Measurements from ENCODE around the gene RRM1.

RRM1 gene

GRCh38 chr11:4084406-4085125 is 10.0 kb upstream of the RRM1 start:
- FAIRE-seq, result no peak

- FAIRE-seq, result no peak
These were observed 9.0 kb upstream of the RRM1 start for GRCh38 chr11:4085575-4085974.

- no peak for FAIRE-seq
These were observed 7.8 kb upstream of the RRM1 start for GRCh38 chr11:4086575-4087353.

DNA sequence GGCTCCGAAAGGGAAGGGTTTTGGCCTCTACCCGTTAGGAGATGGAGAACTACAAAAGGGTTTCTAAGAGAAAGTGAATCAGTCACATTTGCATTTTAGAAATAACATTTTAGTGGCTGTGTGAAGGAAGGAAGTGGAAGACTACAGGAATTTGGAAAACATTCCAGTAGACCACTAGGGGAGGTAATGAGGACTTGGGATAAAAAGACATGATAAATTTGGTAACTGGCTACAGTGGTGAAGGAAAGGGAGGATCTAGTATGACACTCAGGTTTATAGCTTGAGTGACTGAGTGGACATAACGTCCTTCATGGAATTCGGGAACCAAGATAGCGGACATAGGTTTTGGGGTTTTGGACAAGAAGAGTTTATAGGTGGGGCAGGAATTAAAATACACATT is 7.0 kb upstream of the RRM1 start:
- no peak for FAIRE-seq

DNA sequence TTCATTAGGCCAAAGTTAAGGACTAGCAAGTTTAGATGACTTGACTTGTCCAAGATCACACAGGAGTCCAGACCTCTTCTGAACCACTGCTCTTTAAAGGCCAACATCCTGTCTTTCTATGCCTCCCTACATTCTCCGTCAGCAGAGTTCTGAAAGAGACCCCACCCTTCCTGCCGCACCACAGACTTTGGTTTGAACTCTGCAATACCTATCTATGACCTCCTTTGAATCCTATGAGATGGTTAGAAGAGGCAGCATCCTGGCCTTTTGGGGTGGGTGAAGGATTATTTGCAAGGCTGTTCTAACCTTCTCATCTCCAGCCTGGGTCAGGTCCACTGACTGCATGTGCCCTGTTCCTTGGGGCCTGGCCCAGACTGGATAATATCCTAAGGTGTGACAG is 4.3 kb upstream of the RRM1 start:
- FAIRE-seq, result no peak

- no peak for FAIRE-seq
These were observed 2.6 kb upstream of the RRM1 start for GRCh38 chr11:4092026-4092425.

GRCh38 chr11:4093519-4094347 is 866 bp upstream of the RRM1 start:
- FAIRE-seq, result no peak

DNA sequence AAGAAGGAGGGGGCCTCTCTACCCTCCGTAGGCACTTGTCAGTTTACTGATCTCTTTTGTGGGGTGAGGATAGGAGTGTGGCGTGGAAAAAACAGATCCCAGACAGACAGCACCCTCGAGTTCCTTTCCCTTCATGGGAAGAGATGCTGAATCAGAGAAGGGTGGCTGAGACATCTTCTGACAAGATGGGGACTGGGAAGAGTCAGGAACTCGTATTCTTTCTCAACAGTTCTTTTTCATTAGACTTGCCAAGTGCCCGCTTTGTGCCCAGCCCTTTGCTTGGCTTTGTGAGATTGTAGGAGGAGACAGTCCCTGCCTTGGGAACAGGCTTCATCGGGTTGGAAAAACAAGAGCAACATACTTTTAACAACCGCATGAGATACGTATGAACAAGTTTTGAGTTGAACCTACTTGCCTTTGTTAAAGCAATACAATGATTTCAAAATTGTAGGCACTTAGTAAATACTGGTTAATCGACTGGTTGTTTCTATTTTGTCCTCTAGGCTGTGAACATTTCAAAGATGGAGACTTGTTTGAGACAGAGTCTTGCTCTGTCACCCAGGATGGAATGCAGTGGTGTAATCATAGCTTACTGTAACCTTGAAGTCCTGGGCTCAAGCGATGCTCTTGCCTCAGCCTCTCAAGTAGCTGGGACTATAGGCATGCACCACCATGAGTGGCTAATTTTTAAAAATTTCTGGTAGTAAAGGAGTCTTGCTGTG is 1.1 kb downstream of the RRM1 start:
- FAIRE-seq, result no peak

DNA sequence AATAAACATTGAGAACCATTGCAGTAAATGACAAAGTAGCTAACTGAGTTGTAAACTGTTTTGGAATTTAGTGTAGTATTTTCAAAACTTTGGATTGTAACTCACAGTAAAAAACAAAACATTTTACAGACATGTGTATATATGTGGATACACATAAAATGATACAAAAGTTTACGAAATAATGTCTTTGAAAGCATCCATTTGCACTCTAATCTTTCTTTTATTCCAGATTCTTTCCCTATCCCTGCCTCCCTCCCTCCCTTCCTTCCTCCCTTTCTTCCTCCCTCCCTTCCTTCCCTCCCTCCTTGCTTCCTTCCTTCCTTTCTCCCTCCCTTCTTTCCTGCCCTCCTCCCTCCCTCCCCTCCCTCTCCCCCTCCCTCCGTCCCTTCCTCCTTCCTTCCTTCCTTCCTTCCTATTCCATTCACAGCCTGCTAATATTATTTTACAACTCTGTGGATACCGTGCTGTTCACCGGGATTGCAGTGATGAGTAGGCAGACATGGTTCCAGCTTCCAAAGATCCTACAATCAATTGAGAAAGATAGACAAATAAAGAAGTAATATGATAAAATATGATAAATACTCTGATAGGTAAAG is 3.5 kb downstream of the RRM1 start:
- FAIRE-seq, result no peak

DNA sequence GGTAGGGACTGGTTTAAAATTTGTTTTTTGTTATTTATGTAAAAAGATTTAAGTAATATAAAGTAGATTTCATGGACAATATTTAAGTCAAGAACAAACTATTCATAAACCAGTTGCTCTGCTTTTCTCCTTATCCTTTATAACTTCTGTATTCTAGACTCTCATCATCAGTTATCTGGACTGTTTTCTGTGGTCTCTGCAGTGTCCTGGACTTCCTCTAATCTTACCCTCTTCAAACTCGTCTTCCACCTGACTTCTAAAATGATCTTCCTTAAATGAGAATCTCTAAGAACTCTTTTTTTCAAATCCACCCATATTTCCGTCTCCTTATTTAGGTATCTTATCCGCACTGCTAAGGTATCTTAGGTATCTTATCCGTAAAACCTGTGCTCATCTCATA is 8.1 kb downstream of the RRM1 start:
- no peak for FAIRE-seq

DNA sequence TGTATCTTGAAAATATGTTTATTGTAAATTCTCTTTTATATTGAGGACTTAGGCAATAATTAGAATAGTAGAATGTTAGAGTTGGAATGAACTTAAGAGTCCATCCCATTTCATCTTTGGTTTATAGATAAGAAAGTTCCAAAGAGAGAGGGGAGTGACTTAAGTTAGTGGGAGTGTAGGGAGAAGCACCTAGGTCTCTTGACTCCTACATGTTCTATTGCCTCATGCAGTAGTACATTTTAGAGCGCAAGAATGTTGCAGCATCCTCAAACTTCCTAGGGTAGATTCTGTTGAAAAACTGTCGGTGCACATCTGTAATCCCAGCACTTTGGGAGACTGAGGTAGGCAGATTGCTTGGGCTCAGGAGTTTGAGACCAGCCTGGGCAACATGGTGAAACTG is 8.7 kb downstream of the RRM1 start:
- FAIRE-seq, result no peak

DNA sequence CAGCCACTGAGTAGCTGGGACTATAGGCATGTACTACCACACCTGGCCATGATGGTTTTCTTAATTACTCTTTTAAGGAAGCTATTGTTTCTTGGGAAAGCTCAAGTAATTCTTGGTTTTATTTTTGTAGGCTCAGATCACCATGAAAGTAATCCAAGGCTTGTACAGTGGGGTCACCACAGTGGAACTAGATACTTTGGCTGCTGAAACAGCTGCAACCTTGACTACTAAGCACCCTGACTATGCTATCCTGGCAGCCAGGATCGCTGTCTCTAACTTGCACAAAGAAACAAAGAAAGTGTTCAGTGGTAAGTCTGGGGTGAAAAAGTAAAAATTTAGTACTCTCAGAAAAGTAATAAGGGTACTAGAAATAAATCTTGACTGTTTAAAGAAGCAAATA is 11.3 kb downstream of the RRM1 start:
- FAIRE-seq, result no peak

- FAIRE-seq, result no peak
These were observed 17.2 kb downstream of the RRM1 start for GRCh38 chr11:4111834-4112233.

DNA sequence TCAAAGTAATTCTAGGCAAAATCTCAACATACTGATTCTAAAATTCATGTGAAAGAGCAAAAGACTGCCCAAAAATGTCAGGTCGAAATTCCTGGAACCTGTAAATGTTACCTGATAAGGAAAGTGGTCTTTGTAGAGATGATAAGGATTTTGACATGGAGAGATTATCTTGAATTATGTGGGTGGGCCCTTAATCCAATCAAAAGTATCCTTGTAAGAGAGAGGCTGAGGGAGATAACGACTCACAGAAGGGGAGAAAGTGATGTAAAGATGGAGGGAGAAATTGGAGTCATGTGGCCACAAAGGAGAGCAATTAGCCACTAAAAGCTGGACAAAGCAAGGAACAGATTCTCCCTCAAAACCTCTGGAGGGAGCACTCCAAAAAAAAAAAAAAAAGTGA is 20.5 kb downstream of the RRM1 start:
- no peak for FAIRE-seq

DNA sequence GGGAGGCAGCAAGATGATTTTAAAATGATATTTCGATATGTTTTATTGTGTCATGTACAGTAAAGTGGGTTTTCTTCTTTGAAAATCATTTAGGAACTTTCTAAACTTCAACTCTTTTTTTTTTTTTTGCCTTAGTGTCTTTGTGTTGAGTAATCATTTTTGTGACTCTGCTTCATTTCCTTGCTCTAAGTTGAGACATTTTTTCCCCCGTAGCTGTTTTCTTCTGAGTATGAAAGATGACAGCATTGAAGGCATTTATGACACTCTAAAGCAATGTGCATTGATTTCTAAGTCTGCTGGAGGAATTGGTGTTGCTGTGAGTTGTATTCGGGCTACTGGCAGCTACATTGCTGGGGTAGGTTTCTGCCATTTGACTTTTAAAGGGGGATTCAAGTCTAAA is 23.5 kb downstream of the RRM1 start:
- FAIRE-seq, result no peak

GRCh38 chr11:4123218-4123617 is 28.6 kb downstream of the RRM1 start:
- no peak for FAIRE-seq

- no peak for FAIRE-seq
These were observed 30.5 kb downstream of the RRM1 start for GRCh38 chr11:4125141-4125540.

DNA sequence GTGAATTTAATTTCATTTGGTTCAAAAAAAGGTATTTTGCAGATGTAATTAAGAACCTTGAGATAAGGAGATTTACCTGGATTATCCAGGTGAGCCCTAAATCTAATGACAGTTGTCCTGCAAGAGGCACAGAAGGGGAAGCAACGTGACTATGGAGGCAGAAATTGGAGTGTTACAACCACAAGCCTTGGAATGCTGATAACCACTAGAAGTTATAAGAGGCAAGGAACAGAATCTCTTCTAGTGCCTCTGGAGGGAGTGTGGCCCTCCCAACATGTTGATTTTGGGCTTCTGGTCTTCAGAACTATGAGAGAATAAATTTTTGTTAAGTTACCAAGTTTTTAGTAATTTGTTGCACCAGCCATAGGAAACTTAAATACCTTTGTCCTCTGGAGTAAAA is 32.8 kb downstream of the RRM1 start:
- no peak for FAIRE-seq

GRCh38 chr11:4130219-4130618 is 35.6 kb downstream of the RRM1 start:
- FAIRE-seq, result peak; percentile 9

DNA sequence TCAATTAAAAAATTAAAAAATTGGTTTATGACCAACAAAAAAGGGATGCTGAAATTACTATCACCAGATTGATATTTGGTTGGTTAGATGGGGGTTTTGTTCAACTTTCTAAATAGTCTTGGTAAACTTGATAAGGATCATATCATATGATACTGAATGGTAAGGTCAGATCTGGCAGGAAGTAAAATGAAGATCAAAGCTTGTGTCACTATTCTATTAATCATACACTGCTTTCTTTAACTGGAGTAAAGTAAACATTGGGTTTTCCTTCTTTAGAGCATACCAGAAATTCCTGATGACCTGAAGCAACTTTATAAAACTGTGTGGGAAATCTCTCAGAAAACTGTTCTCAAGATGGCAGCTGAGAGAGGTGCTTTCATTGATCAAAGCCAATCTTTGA is 40.2 kb downstream of the RRM1 start:
- FAIRE-seq, result no peak

GRCh38 chr11:4138497-4138896 is 43.9 kb downstream of the RRM1 start:
- no peak for FAIRE-seq

DNA sequence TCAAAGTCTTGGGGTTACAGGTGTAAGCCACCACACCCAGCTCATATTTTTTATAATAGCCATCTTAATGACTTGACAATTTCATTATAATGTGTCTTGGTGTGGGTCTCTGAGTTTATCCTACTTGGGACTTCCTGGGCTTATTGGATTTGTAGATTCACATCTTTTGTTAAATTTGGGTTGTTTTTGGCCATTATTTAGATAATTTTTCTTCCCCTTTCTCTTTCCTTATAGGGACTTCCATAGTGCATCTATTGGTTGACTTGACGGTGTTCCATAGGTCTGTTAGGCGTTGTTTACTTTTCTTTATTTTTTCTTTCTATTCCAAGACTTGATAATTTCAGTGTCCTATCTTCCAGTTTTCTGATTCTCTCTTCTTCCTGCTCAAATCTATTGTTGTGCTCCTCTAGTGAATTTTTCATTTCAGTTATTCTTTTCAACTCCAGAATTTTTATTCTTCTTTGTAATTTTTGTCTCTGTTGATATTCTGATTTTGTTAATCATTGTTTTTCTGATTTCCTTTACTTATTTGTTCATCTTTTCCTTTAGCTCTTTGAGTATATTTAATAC is 45.6 kb downstream of the RRM1 start:
- no peak for FAIRE-seq

All from islet of Langerhans (tissue), 1 donor.